ENCODE measurements around the gene PDRG1.

DNA sequence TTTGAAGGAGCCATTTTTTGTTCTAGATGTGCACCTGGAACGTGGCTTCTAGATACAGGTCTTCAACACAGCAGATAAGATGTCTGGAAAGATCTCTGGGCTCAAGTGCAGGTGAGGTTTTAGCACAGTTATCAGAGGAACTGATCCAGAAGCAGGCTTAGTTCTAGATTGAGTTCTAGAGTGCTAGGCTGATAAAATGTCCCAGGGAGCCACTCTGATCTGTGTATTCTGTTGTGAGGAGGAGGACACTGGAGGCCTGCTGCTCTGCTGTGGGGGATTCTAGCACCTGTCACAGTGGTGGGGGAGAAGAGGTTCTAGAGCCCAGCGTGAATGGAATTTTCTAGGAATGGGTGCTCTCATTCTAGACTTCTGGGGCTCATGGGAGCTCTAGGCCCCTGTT lies 46.4 kb upstream of the PDRG1 start:
- TF ChIP-seq, protein P1, sequence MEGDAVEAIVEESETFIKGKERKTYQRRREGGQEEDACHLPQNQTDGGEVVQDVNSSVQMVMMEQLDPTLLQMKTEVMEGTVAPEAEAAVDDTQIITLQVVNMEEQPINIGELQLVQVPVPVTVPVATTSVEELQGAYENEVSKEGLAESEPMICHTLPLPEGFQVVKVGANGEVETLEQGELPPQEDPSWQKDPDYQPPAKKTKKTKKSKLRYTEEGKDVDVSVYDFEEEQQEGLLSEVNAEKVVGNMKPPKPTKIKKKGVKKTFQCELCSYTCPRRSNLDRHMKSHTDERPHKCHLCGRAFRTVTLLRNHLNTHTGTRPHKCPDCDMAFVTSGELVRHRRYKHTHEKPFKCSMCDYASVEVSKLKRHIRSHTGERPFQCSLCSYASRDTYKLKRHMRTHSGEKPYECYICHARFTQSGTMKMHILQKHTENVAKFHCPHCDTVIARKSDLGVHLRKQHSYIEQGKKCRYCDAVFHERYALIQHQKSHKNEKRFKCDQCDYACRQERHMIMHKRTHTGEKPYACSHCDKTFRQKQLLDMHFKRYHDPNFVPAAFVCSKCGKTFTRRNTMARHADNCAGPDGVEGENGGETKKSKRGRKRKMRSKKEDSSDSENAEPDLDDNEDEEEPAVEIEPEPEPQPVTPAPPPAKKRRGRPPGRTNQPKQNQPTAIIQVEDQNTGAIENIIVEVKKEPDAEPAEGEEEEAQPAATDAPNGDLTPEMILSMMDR (IDR thresholded peaks at IDR 0.05): no peak
- TF ChIP-seq POLR2A (IDR thresholded peaks at IDR 0.05): no peak
